Upper lobe of right lung (tissue), 1 donor: ENCODE data around the gene BEST1. TPM values are rescaled to one million over a fixed set of nuclear protein-coding genes. Genes with fewer than 3 reads are reported as not detected.

Source experiments
- ATAC-seq: fragments of 200-7000 bp; cut with Tn5 transposase; one replicate; pipeline ENCODE4 v1.9.1; 2020; ENCODE audit warnings: mild to moderate bottlenecking, moderate library complexity
- DNase-seq: peaks from one replicate; pipeline ENCODE4 v3.0.0-alpha.2; 2020
- H3K27ac ChIP-seq: fragments of 200-600 bp; one replicate; pipeline ENCODE4 v1.8.0; 2022
- H3K27me3 ChIP-seq: fragments of 200-600 bp; one replicate; pipeline ENCODE4 v1.8.0; 2022; ENCODE audit warnings: mild to moderate bottlenecking
- H3K36me3 ChIP-seq: fragments of 200-600 bp; one replicate; pipeline ENCODE4 v1.8.0; 2022
- H3K4me1 ChIP-seq: fragments of 200-600 bp; one replicate; pipeline ENCODE4 v1.8.0; 2022
- H3K4me3 ChIP-seq: fragments of 200-600 bp; one replicate; pipeline ENCODE4 v1.8.0; 2022; ENCODE audit warnings: mild to moderate bottlenecking
- H3K9me3 ChIP-seq: fragments of 200-600 bp; one replicate; pipeline ENCODE4 v1.8.0; 2022
- intact Hi-C: fragments of 100-400 bp; cut with DNase I; formaldehyde crosslinking; loops from one replicate; pipeline ENCODE4 v1.11.0; 2022
- total RNA-seq: library from RNA; stranded (reverse); fragmentation: NEBNext Ultra II Directional; extraction: Animal tissue kit (Norgen Biotek cat#: 25700); gene quantifications from one replicate; pipeline ENCODE4 v1.2.1, GENCODE V29; 2021
- TF ChIP-seq, protein P1 (sequence below): fragments of 200-600 bp; IDR thresholded peaks from one replicate; pipeline ENCODE4 v1.8.0; 2022; ENCODE audit warnings: antibody characterized with exemption
- donor health status: DM: no; HTN: yes; CAD: no; lungs with severe emphysema.

Gene BEST1
- total RNA-seq, 1 donor from 2014 or later, result 9.6 TPM

GRCh38 chr11:61908730-61909316 lies 41.3 kb upstream of the BEST1 start:
- no peaks in the 10 kb centered on the region for H3K36me3 ChIP-seq
- DNase-seq (no peak), ATAC-seq (no peak)
- H3K9me3 ChIP-seq, result no peaks in the 10 kb centered on the region
- no peaks in the 10 kb centered on the region for H3K27me3 ChIP-seq
- H3K4me3 ChIP-seq, result no peak overlapping the region
- intact Hi-C loops, result no loop called here
- no peak overlapping the region for H3K27ac ChIP-seq
- TF ChIP-seq, protein P1, sequence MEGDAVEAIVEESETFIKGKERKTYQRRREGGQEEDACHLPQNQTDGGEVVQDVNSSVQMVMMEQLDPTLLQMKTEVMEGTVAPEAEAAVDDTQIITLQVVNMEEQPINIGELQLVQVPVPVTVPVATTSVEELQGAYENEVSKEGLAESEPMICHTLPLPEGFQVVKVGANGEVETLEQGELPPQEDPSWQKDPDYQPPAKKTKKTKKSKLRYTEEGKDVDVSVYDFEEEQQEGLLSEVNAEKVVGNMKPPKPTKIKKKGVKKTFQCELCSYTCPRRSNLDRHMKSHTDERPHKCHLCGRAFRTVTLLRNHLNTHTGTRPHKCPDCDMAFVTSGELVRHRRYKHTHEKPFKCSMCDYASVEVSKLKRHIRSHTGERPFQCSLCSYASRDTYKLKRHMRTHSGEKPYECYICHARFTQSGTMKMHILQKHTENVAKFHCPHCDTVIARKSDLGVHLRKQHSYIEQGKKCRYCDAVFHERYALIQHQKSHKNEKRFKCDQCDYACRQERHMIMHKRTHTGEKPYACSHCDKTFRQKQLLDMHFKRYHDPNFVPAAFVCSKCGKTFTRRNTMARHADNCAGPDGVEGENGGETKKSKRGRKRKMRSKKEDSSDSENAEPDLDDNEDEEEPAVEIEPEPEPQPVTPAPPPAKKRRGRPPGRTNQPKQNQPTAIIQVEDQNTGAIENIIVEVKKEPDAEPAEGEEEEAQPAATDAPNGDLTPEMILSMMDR, result no peak
- peaks cover 6% of the 10 kb centered on the region for H3K4me1 ChIP-seq

- Histone ChIP-seq H3K9me3 (no peaks in the 10 kb centered on the region), H3K4me1 (peaks cover 6% of the 10 kb centered on the region), H3K36me3 (no peaks in the 10 kb centered on the region), H3K27me3 (no peaks in the 10 kb centered on the region), H3K4me3 (no peak overlapping the region), H3K27ac (no peak overlapping the region)
- no peak for ATAC-seq
- intact Hi-C loops, result no loop called here
- peak; percentile 18 for DNase-seq
- TF ChIP-seq, protein P1, result no peak
Measured at GRCh38 chr11:61910187-61911127, 39.7 kb upstream of the BEST1 start.

- Histone ChIP-seq H3K4me1 (peaks cover 6% of the 10 kb centered on the region), H3K36me3 (no peaks in the 10 kb centered on the region), H3K27me3 (no peaks in the 10 kb centered on the region), H3K27ac (no peak overlapping the region), H3K9me3 (no peaks in the 10 kb centered on the region), H3K4me3 (no peak overlapping the region)
- DNase-seq (no peak), ATAC-seq (no peak)
- TF ChIP-seq, protein P1, result no peak
- intact Hi-C loops, result no loop called here
Measured at GRCh38 chr11:61911128-61911700, 38.9 kb upstream of the BEST1 start.

DNA sequence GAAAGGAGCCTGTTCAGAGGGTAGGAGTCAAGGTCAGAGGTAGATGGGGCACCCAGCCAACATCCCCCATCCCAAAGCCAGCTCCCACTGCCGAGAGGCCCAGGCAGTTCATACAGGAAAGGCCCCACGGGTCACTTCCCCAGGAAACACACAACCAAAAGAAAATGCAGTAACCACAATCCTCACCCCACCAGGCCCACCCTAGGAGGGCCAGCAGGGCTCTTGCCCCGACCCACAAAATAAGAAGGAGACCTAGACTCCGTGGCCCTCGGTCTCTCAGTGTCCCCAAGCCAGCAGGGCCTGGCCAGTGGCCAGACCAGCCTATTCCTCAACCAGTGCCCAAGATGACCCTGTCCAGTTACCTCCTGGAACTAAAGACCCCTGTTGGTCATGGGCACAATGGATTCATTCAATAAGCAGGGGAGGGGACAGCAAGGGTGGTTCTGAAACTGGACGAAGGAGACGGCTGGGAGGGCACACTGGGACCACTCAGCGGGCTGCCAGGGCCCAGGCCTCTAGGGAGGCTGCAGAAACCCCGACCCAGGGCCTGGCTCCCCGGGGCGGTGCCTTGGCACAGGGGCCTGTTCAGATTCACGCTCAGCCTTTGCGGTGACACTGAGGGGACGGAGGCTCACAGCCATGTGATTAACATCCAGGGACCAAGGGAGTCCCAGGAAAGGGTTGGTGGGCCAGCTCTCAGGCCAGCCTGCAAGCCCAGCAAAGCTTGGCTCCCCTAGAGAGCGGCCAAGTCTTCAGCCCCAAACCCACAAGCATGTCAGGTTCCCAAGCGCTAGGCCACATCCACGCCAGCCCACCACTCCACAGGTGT lies 38.2 kb upstream of the BEST1 start:
- DNase-seq, result peak; percentile 46
- Histone ChIP-seq H3K9me3 (no peaks in the 10 kb centered on the region), H3K27ac (no peak overlapping the region)

GRCh38 chr11:61912530-61912898 lies 37.6 kb upstream of the BEST1 start:
- TF ChIP-seq, protein P1, result no peak
- Histone ChIP-seq H3K4me1 (peaks cover 6% of the 10 kb centered on the region), H3K36me3 (no peaks in the 10 kb centered on the region), H3K27me3 (no peaks in the 10 kb centered on the region), H3K9me3 (no peaks in the 10 kb centered on the region), H3K27ac (no peak overlapping the region), H3K4me3 (no peak overlapping the region)
- ATAC-seq, result peak; percentile 82
- peak; percentile 67 for DNase-seq
- intact Hi-C loops, result no loop called here

More for the DNA sequence above, 38.2 kb upstream of the BEST1 start:
- no peak for ATAC-seq
- Histone ChIP-seq H3K4me1 (peaks cover 6% of the 10 kb centered on the region), H3K4me3 (no peak overlapping the region), H3K27me3 (no peaks in the 10 kb centered on the region), H3K36me3 (no peaks in the 10 kb centered on the region)
- TF ChIP-seq, protein P1, result no peak
- intact Hi-C loops, result no loop called here
